Measurements from ENCODE around the gene TNIP2.
"Not testable (repeated sequence)": the region's sequence is repeated elsewhere in the genome, so short reads cannot be mapped to it uniquely, and the experiment has no call there.

TNIP2 gene

DNA sequence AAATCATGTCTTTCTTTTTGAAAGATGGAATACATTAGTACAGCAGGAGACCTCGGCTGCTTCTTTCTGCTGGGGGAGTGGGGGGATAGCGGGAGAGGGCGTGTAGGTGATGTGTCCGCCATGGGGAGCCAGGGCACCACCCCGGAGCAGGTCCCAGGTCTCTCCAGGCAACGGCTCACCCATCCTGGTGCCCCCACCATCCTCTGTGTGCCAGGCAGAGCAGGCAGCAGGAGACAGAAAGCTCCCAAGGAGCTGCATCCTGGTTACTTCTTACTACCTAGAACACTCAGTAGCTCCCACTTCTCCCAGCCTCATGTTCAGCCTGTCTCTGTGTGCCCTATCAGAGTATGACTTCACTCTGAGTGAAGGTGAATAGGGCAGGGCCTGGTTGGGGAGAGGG lies 23.6 kb downstream of the TNIP2 start:
- TF ChIP-seq, protein P1, sequence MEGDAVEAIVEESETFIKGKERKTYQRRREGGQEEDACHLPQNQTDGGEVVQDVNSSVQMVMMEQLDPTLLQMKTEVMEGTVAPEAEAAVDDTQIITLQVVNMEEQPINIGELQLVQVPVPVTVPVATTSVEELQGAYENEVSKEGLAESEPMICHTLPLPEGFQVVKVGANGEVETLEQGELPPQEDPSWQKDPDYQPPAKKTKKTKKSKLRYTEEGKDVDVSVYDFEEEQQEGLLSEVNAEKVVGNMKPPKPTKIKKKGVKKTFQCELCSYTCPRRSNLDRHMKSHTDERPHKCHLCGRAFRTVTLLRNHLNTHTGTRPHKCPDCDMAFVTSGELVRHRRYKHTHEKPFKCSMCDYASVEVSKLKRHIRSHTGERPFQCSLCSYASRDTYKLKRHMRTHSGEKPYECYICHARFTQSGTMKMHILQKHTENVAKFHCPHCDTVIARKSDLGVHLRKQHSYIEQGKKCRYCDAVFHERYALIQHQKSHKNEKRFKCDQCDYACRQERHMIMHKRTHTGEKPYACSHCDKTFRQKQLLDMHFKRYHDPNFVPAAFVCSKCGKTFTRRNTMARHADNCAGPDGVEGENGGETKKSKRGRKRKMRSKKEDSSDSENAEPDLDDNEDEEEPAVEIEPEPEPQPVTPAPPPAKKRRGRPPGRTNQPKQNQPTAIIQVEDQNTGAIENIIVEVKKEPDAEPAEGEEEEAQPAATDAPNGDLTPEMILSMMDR (IDR thresholded peaks at IDR 0.05; ENCODE audit: low read depth, low read length): no peak
- Histone ChIP-seq H3K27me3 (no peaks in the 10 kb centered on the region), H3K4me1 (no peaks in the 10 kb centered on the region), H3K9me3 (no peaks in the 10 kb centered on the region; the same call in 1 of the 2 replicates), H3K4me3 (ENCODE audit: low read depth, low read length) (no peak overlapping the region), H3K36me3 (peaks cover 31% of the 10 kb centered on the region)
- no peak for DNase-seq

DNA sequence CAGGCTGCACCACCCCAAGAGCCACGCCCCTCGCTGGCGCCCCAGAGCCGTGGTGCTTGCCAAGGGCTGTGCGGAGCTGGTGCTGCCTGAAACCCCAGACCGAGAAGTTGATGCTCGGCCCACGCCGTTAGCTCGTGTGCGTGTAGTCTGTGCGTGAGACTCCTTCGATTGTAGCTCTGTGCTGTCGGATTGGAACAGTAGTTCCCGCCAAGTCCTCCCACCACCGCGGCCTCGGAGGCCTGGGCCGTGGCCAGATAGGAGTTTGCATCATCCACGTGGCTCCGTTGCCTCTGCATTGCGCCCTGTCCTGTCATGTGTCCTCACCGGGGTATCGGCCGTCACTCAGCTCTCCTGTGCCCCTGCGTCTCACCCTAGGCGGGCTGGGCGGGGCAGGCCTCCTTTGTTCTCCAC lies 24.2 kb downstream of the TNIP2 start:
- TF ChIP-seq, protein P1 (IDR thresholded peaks at IDR 0.05; ENCODE audit: low read depth, low read length): no peak
- Histone ChIP-seq H3K36me3 (peaks cover 31% of the 10 kb centered on the region), H3K4me3 (ENCODE audit: low read depth, low read length) (no peak overlapping the region)

DNA sequence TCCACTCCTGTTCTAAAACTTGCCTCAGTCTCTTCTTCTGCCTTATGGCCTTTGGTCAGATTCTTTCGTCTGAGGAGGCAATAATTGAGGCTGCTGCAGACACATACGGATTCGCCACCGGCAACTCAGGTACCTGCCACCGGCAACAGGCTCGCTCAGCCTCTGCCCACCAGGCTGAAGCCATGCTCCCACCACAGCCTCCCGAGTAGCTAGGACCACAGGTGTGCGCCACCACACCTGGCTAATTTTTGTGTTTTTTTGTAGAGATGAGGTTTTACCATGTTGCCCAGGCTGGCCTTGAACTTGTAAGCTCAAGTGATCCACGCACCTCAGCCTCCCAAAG lies 26.6 kb downstream of the TNIP2 start:
- peaks cover 31% of the 10 kb centered on the region for H3K36me3 ChIP-seq
- H3K27me3 ChIP-seq: no peaks in the 10 kb centered on the region
- no peaks in the 10 kb centered on the region for H3K4me1 ChIP-seq
- H3K9me3 ChIP-seq: no peaks in the 10 kb centered on the region
- TF ChIP-seq, protein P1 (IDR thresholded peaks at IDR 0.05; ENCODE audit: low read depth, low read length): no peak
- DNase-seq: no peak
- H3K4me3 ChIP-seq (ENCODE audit: low read depth, low read length): no peak overlapping the region

More for the DNA sequence above, 24.2 kb downstream of the TNIP2 start:
- no peaks in the 10 kb centered on the region; the same call in 1 of the 2 replicates for H3K9me3 ChIP-seq
- no peak for DNase-seq
- H3K27me3 ChIP-seq: no peaks in the 10 kb centered on the region
- H3K4me1 ChIP-seq: no peaks in the 10 kb centered on the region

DNA sequence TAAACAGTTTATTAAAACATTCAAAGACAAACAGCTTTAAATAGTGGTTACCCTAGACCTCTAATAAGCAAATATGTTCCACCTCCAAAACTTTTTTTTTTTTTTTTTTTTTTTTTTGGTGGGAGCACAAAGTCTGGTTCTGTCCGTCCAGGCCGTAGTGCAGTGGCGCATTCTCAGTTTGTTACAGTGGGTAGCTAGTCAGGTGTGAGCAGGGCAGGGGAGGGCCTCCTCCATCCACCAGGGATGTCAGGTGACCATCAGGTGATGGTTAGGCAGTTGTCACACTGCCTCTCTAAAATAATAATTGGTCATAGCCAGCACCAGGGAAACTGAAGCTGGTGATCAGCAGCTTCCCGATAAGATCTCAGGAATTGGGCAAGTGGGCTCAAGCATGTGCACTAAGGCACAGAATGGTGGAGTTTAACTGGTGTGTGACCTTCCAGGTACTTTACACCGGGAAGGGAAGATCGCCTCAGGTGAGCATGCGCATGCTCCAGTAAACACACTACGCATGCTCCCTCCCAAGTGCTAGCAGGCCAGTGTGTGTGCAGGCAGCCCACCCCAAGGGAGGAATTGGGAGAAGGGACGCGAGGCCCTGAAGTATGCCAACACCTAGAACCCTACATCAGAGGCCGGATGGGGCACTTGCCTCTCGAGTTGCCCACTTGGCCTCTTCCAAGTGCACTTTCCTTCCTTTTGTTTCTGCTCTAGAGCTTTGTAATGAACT lies 27.2 kb downstream of the TNIP2 start:
- no peaks in the 10 kb centered on the region for H3K9me3 ChIP-seq
- TF ChIP-seq, protein P1 (IDR thresholded peaks at IDR 0.05; ENCODE audit: low read depth, low read length): no peak
- DNase-seq: no peak
- no peaks in the 10 kb centered on the region for H3K4me1 ChIP-seq
- H3K27me3 ChIP-seq: no peaks in the 10 kb centered on the region
- peaks cover 31% of the 10 kb centered on the region for H3K36me3 ChIP-seq
- H3K4me3 ChIP-seq (ENCODE audit: low read depth, low read length): no peak overlapping the region

DNA sequence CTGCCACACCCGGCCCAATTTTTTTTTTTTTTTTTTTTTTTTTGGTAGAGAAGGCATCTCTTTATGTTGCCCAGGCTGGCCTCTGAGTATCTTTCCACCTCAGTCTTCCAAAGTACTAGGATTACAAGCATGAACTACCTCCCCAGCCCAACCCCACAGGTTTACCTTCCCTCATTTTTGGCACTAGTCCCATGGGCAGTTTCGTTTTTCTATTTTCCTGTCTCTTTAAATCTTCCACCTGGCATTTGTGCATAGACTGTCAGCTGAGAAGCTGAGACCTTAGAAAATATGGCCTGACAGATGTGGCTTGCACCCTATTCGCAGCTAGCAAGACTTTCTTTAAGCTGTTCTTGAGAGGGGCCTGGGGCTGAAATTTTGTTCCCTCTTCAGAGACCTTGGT lies 27.9 kb downstream of the TNIP2 start:
- TF ChIP-seq, protein P1 (IDR thresholded peaks at IDR 0.05; ENCODE audit: low read depth, low read length): no peak
- Histone ChIP-seq H3K27me3 (no peaks in the 10 kb centered on the region), H3K4me1 (no peaks in the 10 kb centered on the region), H3K9me3 (no peaks in the 10 kb centered on the region), H3K4me3 (ENCODE audit: low read depth, low read length) (no peak overlapping the region), H3K36me3 (peaks cover 25% of the 10 kb centered on the region)
- no peak for DNase-seq

DNA sequence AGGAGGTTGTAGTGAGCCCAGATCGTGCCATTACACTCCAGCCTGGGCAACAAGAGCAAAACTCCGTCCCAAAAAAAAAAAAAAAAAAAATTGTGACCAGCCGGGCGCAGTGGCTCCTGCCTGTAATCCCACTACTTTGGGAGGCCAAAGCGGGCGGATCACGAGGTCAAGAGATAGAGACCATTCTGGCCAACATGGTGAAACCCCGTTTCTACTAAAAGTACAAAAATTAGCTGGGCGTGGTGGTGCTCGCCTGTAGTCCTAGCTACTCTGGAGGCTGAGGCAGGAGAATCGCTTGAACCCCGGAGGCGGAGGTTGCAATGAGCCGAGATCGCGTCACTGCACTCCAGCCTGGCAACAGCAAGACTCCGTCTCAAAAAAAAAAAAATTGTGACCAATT lies 29.3 kb downstream of the TNIP2 start:
- H3K36me3 ChIP-seq: peaks cover 24% of the 10 kb centered on the region
- not testable (repeated sequence) for H3K4me3 ChIP-seq (ENCODE audit: low read depth, low read length); H3K4me1 ChIP-seq; H3K9me3 ChIP-seq; H3K27me3 ChIP-seq; DNase-seq

Measured in BE2C (cell line).